Gastroesophageal sphincter (tissue), 3 donors: ENCODE data around the gene HEPN1.

ENCODE experiments used
- EP300 ChIP-seq: sonication (generic); formaldehyde crosslinking; IDR thresholded peaks from one replicate; pipeline ENCODE4 v1.6.1; 2017; ENCODE audit warnings: antibody characterized with exemption, mild to moderate bottlenecking
- TF ChIP-seq, protein P1 (sequence below), 4 experiments: fragments of 200-600 bp in 2 of 4; fragments of 450-650 bp in 2 of 4; sonication (generic) in 1 of 4; IDR thresholded peaks; one replicate each; pipeline ENCODE4 v1.5.1; 2017 to 2019; ENCODE audit warnings: antibody characterized with exemption in 4 of 4, mild to moderate bottlenecking in 2 of 4, moderate library complexity in 2 of 4

DNA sequence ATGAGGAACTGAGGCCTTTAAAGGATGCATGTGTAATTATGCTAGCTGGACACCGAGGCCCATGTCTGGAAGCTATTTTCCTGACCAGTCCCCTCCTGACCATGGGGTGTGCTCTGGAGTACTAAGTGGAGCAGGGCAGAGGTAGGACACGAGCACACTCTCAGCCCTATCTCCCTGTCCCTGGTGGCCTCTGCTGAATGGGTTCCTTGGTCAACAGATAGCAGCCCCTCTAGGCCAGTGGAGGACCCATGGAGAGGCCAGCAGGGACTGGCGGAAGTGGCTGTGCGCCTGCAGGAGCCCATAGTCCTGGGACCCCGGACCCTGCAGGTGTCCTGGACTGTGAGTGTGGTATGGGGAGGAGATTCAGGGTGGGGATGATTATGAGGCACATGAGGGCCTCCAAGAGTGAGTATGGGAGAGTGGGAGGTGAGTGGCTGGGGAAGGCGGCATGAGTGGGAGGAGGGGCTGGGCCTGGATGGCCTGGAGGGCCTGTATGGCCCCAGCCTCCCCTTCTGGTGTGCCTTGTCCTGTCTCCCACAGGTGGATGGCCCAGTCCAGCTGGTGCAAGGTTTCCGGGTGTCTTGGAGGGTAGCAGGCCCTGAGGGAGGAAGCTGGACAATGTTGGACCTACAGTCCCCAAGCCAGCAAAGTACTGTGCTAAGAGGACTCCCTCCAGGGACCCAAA, 44.3 kb upstream of the HEPN1 start:
- TF ChIP-seq, protein P1, sequence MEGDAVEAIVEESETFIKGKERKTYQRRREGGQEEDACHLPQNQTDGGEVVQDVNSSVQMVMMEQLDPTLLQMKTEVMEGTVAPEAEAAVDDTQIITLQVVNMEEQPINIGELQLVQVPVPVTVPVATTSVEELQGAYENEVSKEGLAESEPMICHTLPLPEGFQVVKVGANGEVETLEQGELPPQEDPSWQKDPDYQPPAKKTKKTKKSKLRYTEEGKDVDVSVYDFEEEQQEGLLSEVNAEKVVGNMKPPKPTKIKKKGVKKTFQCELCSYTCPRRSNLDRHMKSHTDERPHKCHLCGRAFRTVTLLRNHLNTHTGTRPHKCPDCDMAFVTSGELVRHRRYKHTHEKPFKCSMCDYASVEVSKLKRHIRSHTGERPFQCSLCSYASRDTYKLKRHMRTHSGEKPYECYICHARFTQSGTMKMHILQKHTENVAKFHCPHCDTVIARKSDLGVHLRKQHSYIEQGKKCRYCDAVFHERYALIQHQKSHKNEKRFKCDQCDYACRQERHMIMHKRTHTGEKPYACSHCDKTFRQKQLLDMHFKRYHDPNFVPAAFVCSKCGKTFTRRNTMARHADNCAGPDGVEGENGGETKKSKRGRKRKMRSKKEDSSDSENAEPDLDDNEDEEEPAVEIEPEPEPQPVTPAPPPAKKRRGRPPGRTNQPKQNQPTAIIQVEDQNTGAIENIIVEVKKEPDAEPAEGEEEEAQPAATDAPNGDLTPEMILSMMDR (IDR thresholded peaks at IDR 0.05) = no peak
- TF ChIP-seq EP300 = no peak
